Liver (tissue), 3 donors: ENCODE results near the gene MSH3.
"Not testable (repeated sequence)": the region's sequence is repeated elsewhere in the genome, so short reads cannot be mapped to it uniquely, and the experiment has no call there.

ENCODE experiments used
- RAD21 ChIP-seq, 2 donors: IDR thresholded peaks; 2 replicates each; pipeline ENCODE4 v1.6.1; 2016; ENCODE audit warnings: antibody characterized with exemption in 2 of 2, mild to moderate bottlenecking in 2 of 2
- YY1 ChIP-seq: IDR thresholded peaks from 2 replicates; pipeline ENCODE4 v1.6.1; 2016; ENCODE audit warnings: antibody characterized with exemption, mild to moderate bottlenecking
- TF ChIP-seq, protein P1 (sequence below): IDR thresholded peaks from 2 replicates; pipeline ENCODE4 v1.6.1; 2016; ENCODE audit warnings: antibody characterized with exemption, mild to moderate bottlenecking
- TF ChIP-seq, protein P2 (sequence below): fragments of 150-350 bp; IDR thresholded peaks from 2 replicates; pipeline ENCODE4 v1.5.1; 2017; ENCODE audit warnings: improper control_type of control experiment, low read depth, low read length; ENCODE audit not compliant: missing input control
- donor health status: healthy.
- donor health status: healthy.

DNA sequence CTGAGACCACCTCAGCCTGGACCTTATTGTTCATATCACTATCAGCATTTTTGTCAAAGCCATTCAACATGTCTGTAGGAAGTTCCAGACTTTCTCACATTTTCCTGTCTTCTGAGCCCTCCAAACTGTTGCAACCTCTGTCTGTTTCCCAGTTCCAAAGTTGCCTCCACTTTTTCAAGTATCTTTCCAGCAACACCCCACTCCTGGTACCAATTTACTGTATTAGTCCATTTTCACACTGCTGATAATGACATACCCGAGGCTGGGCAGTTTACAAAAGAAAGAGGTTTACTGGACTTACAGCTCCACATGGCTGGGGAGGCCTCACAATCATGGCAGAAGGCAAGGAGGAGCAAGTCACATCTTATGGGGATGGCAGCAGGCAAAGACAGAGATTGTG lies 195.7 kb downstream of the MSH3 start:
- not testable (repeated sequence) for TF ChIP-seq RAD21 (IDR thresholded peaks at IDR 0.05); YY1
- TF ChIP-seq, protein P1, sequence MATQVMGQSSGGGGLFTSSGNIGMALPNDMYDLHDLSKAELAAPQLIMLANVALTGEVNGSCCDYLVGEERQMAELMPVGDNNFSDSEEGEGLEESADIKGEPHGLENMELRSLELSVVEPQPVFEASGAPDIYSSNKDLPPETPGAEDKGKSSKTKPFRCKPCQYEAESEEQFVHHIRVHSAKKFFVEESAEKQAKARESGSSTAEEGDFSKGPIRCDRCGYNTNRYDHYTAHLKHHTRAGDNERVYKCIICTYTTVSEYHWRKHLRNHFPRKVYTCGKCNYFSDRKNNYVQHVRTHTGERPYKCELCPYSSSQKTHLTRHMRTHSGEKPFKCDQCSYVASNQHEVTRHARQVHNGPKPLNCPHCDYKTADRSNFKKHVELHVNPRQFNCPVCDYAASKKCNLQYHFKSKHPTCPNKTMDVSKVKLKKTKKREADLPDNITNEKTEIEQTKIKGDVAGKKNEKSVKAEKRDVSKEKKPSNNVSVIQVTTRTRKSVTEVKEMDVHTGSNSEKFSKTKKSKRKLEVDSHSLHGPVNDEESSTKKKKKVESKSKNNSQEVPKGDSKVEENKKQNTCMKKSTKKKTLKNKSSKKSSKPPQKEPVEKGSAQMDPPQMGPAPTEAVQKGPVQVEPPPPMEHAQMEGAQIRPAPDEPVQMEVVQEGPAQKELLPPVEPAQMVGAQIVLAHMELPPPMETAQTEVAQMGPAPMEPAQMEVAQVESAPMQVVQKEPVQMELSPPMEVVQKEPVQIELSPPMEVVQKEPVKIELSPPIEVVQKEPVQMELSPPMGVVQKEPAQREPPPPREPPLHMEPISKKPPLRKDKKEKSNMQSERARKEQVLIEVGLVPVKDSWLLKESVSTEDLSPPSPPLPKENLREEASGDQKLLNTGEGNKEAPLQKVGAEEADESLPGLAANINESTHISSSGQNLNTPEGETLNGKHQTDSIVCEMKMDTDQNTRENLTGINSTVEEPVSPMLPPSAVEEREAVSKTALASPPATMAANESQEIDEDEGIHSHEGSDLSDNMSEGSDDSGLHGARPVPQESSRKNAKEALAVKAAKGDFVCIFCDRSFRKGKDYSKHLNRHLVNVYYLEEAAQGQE, result not testable (repeated sequence)
- TF ChIP-seq, protein P2, sequence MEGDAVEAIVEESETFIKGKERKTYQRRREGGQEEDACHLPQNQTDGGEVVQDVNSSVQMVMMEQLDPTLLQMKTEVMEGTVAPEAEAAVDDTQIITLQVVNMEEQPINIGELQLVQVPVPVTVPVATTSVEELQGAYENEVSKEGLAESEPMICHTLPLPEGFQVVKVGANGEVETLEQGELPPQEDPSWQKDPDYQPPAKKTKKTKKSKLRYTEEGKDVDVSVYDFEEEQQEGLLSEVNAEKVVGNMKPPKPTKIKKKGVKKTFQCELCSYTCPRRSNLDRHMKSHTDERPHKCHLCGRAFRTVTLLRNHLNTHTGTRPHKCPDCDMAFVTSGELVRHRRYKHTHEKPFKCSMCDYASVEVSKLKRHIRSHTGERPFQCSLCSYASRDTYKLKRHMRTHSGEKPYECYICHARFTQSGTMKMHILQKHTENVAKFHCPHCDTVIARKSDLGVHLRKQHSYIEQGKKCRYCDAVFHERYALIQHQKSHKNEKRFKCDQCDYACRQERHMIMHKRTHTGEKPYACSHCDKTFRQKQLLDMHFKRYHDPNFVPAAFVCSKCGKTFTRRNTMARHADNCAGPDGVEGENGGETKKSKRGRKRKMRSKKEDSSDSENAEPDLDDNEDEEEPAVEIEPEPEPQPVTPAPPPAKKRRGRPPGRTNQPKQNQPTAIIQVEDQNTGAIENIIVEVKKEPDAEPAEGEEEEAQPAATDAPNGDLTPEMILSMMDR, result not testable (repeated sequence)
